Dendritic cell treated with granulocyte-macrophage colony-stimulating factor and Interleukin-4, amounts not matched to agents 40 ng/mL and 50 ng/mL, for 4 days (primary cell): ENCODE data around the gene SERPINA6.

Experiments
- H3K27ac Mint-ChIP-seq: one replicate; pipeline ENCODE4 v1.8.0; 2022; ENCODE audit warnings: mild to moderate bottlenecking, mixed read lengths
- H3K27me3 Mint-ChIP-seq: one replicate; pipeline ENCODE4 v1.8.0; 2022; ENCODE audit warnings: mild to moderate bottlenecking, mixed read lengths
- H3K36me3 Mint-ChIP-seq: one replicate; pipeline ENCODE4 v1.8.0; 2022; ENCODE audit warnings: low read depth, mixed read lengths
- H3K4me1 Mint-ChIP-seq: one replicate; pipeline ENCODE4 v1.8.0; 2022; ENCODE audit warnings: low read depth, mixed read lengths
- H3K4me3 Mint-ChIP-seq: one replicate; pipeline ENCODE4 v1.8.0; 2022; ENCODE audit warnings: mild to moderate bottlenecking, moderate library complexity, mixed read lengths
- H3K9me3 Mint-ChIP-seq: one replicate; pipeline ENCODE4 v1.8.0; 2022; ENCODE audit warnings: mixed read lengths
- intact Hi-C: fragments of 100-400 bp; cut with micrococcal nuclease; formaldehyde crosslinking; loops from one replicate; pipeline ENCODE4 v1.15.0; 2022

The SERPINA6 gene

DNA sequence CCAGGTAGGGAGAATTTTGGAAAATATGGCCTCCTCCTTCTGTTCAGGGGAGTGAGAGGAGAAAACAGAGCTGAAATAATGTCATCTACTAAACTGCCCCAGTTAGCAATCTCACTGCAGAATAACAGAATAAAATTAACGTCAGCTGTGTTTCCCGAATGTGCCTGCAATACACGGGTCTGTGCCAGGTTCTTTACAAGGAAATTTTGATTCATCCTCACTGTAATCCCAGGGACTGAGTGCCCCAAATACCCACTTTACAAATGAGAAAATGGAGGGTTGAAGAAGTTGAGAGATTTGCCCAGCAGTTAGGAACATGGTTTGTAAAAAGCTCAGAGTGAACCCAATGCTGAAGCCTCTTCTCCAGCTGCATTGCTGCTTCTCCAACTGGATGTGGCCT, 21.3 kb upstream of the SERPINA6 start:
- H3K9me3 Mint-ChIP-seq, result no peaks in the 10 kb centered on the region
- no peaks in the 10 kb centered on the region for H3K36me3 Mint-ChIP-seq
- H3K27ac Mint-ChIP-seq, result no peak overlapping the region
- intact Hi-C loops, result no loop called here
- H3K27me3 Mint-ChIP-seq, result peaks cover 12% of the 10 kb centered on the region
- peaks cover 40% of the 10 kb centered on the region for H3K4me1 Mint-ChIP-seq
- no peak overlapping the region for H3K4me3 Mint-ChIP-seq

DNA sequence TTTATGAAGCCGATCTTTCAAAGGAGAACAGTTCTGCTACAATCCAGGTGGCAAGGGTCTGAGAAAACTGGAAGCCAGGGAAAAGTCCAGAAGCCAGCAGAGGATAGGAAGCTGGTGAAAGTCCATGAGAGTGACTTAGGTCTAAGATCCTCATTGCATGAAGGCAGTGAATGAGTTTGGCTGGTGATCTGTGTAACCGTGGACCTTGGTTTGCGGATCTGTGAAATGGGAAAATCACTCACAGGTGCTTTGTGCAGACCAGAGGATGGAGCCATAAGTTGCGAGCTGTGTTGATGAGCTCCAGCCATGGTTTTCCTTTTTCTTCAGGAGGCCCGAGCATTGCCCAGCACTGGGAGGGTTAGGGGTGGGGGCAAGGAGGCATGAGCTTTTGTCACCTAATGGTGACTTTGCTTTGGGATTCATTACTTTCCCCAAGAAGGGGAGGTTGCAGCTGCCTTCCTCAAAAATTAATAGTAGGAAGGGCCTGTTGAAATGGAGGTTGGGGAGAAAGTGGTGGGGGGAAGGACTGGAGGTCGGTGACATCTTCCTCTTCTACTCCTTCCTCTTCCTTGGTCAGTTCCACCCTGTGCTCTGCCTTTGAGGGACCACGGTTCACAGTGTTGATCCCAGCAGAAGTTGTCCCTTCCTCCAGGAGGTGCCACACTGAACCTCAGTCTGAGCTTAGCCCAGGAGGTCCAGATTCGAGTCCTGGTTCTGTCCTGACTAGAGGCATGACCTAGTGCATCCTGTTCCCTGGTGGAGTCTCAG, 20.3 kb upstream of the SERPINA6 start:
- Mint-ChIP-seq H3K36me3 (no peaks in the 10 kb centered on the region), H3K9me3 (no peaks in the 10 kb centered on the region), H3K27ac (peak overlapping the region; percentile 19), H3K27me3 (peaks cover 11% of the 10 kb centered on the region), H3K4me1 (peaks cover 40% of the 10 kb centered on the region), H3K4me3 (no peak overlapping the region)
- intact Hi-C loops, result no loop called here

- Mint-ChIP-seq H3K4me1 (peaks cover 40% of the 10 kb centered on the region), H3K27me3 (peaks cover 11% of the 10 kb centered on the region), H3K36me3 (no peaks in the 10 kb centered on the region), H3K27ac (peak overlapping the region; percentile 75), H3K9me3 (no peaks in the 10 kb centered on the region), H3K4me3 (no peak overlapping the region)
- intact Hi-C loops, result no loop called here
These were observed 19.3 kb upstream of the SERPINA6 start for GRCh38 chr14:94342334-94342934.

DNA sequence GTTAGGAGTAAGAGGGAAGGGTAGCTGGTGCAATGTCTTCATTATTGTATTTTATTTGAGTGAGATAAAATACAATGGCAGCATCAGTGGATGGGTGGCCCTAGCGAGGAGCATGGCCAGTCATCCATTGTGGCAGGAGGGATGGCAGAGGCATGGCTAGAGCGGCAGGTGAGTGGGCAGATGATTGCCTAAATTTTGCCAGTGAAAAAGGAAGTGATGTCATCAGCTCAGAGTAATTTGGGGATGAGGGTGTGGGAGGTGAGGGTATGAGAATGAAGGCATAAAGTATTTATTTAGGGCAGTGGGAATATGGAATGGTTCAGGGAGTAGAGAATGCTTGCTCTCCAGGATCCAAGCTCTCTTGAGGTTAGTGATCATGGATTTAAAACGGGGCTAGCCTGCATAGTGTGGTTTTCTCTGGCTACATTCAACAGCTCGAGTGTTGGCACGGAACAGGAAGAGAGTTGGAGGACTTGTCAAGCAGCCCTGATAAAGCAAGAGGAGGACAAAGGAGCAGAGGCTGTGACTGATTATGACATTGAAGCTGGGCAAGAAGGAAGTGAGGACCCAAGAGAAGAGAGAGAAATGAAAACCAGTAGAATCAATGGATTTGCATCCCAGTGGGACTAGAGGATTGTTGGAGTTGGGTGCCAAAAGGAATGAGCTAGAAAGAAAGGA, 18.7 kb upstream of the SERPINA6 start:
- Mint-ChIP-seq H3K27ac (peak overlapping the region; percentile 75), H3K4me1 (peaks cover 40% of the 10 kb centered on the region), H3K36me3 (no peaks in the 10 kb centered on the region), H3K9me3 (no peaks in the 10 kb centered on the region), H3K27me3 (peaks cover 11% of the 10 kb centered on the region), H3K4me3 (no peak overlapping the region)
- intact Hi-C loops, result no loop called here

- intact Hi-C loops, result no loop called here
- no peak overlapping the region for H3K27ac Mint-ChIP-seq
- H3K27me3 Mint-ChIP-seq, result peaks cover 11% of the 10 kb centered on the region
- H3K9me3 Mint-ChIP-seq, result no peaks in the 10 kb centered on the region
- no peak overlapping the region for H3K4me3 Mint-ChIP-seq
- peaks cover 35% of the 10 kb centered on the region for H3K4me1 Mint-ChIP-seq
- H3K36me3 Mint-ChIP-seq, result no peaks in the 10 kb centered on the region
These were observed 17.4 kb upstream of the SERPINA6 start for GRCh38 chr14:94340533-94340932.

DNA sequence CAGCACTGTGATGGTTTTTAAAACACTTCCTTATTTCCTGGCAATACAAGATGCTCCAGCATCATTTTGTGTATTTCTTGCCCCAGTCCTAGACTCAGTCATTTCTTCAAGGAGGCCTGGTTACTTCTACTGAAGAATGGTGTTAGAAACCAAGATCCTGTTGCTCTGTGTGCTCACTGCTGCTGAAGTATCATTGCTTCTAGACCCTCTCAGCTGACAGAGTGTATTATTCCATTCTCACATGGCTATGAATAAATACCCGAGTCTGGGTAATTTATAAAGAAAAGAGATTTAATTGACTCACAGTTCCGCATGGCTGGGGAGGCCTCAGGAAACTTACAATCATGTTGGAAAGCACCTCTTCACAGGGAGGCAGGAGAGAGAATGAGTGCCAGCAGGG, 14.9 kb upstream of the SERPINA6 start:
- H3K27me3 Mint-ChIP-seq, result peaks cover 23% of the 10 kb centered on the region
- intact Hi-C loops, result no loop called here
- H3K4me1 Mint-ChIP-seq, result peaks cover 25% of the 10 kb centered on the region
- no peak overlapping the region for H3K27ac Mint-ChIP-seq
- H3K4me3 Mint-ChIP-seq, result no peak overlapping the region
- no peaks in the 10 kb centered on the region for H3K9me3 Mint-ChIP-seq
- no peaks in the 10 kb centered on the region for H3K36me3 Mint-ChIP-seq

DNA sequence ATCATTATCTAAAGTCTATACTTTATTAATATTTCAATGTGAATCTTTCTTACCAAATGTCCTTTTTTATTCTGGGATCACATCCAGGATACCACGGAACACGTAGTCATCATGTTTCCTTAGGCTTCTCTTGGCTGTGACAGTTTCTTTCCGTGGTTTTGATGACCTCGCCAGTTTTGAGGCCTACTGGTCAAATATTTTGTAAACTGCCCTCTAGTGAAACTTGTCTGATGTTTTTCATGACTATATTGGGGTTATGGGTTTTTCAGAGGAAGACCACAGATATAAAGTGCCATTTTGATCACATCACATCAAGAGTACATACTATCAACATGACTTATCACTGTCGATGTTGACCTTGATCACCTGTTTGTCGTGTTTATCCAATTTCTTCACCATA, 14.1 kb upstream of the SERPINA6 start:
- no peak overlapping the region for H3K27ac Mint-ChIP-seq
- intact Hi-C loops, result no loop called here
- H3K4me1 Mint-ChIP-seq, result peaks cover 18% of the 10 kb centered on the region
- H3K4me3 Mint-ChIP-seq, result no peak overlapping the region
- H3K36me3 Mint-ChIP-seq, result no peaks in the 10 kb centered on the region
- no peaks in the 10 kb centered on the region for H3K9me3 Mint-ChIP-seq
- peaks cover 25% of the 10 kb centered on the region for H3K27me3 Mint-ChIP-seq

- no peak overlapping the region for H3K27ac Mint-ChIP-seq
- H3K4me3 Mint-ChIP-seq, result no peak overlapping the region
- H3K4me1 Mint-ChIP-seq, result no peaks in the 10 kb centered on the region
- peaks cover 25% of the 10 kb centered on the region for H3K27me3 Mint-ChIP-seq
- H3K9me3 Mint-ChIP-seq, result no peaks in the 10 kb centered on the region
- intact Hi-C loops, result no loop called here
- H3K36me3 Mint-ChIP-seq, result no peaks in the 10 kb centered on the region
These were observed 11.7 kb upstream of the SERPINA6 start for GRCh38 chr14:94334872-94335271.

- no peak overlapping the region for H3K4me3 Mint-ChIP-seq
- no peaks in the 10 kb centered on the region for H3K9me3 Mint-ChIP-seq
- no peak overlapping the region for H3K27ac Mint-ChIP-seq
- no peaks in the 10 kb centered on the region for H3K36me3 Mint-ChIP-seq
- H3K4me1 Mint-ChIP-seq, result no peaks in the 10 kb centered on the region
- H3K27me3 Mint-ChIP-seq, result peaks cover 31% of the 10 kb centered on the region
- intact Hi-C loops, result no loop called here
These were observed 9.5 kb upstream of the SERPINA6 start for GRCh38 chr14:94332587-94332986.

GRCh38 chr14:94332063-94332583, 9.0 kb upstream of the SERPINA6 start:
- no peaks in the 10 kb centered on the region for H3K36me3 Mint-ChIP-seq
- peaks cover 32% of the 10 kb centered on the region for H3K27me3 Mint-ChIP-seq
- no peak overlapping the region for H3K27ac Mint-ChIP-seq
- no peaks in the 10 kb centered on the region for H3K4me1 Mint-ChIP-seq
- no peak overlapping the region for H3K4me3 Mint-ChIP-seq
- intact Hi-C loops, result no loop called here
- H3K9me3 Mint-ChIP-seq, result no peaks in the 10 kb centered on the region

- H3K4me3 Mint-ChIP-seq, result no peak overlapping the region
- H3K36me3 Mint-ChIP-seq, result no peaks in the 10 kb centered on the region
- H3K27ac Mint-ChIP-seq, result no peak overlapping the region
- H3K4me1 Mint-ChIP-seq, result no peaks in the 10 kb centered on the region
- H3K9me3 Mint-ChIP-seq, result no peaks in the 10 kb centered on the region
- peaks cover 32% of the 10 kb centered on the region for H3K27me3 Mint-ChIP-seq
- intact Hi-C loops, result no loop called here
These were observed 8.3 kb upstream of the SERPINA6 start for GRCh38 chr14:94331462-94331861.

GRCh38 chr14:94330857-94331256, 7.7 kb upstream of the SERPINA6 start:
- intact Hi-C loops, result no loop called here
- H3K27ac Mint-ChIP-seq, result no peak overlapping the region
- H3K36me3 Mint-ChIP-seq, result no peaks in the 10 kb centered on the region
- peaks cover 32% of the 10 kb centered on the region for H3K27me3 Mint-ChIP-seq
- H3K9me3 Mint-ChIP-seq, result no peaks in the 10 kb centered on the region
- H3K4me3 Mint-ChIP-seq, result no peak overlapping the region
- H3K4me1 Mint-ChIP-seq, result no peaks in the 10 kb centered on the region

- Mint-ChIP-seq H3K4me1 (no peaks in the 10 kb centered on the region), H3K36me3 (no peaks in the 10 kb centered on the region), H3K9me3 (no peaks in the 10 kb centered on the region), H3K27me3 (peaks cover 32% of the 10 kb centered on the region), H3K4me3 (no peak overlapping the region), H3K27ac (no peak overlapping the region)
- intact Hi-C loops, result no loop called here
These were observed 7.3 kb upstream of the SERPINA6 start for GRCh38 chr14:94330432-94330831.

- H3K4me1 Mint-ChIP-seq, result no peaks in the 10 kb centered on the region
- H3K27me3 Mint-ChIP-seq, result peaks cover 32% of the 10 kb centered on the region
- intact Hi-C loops, result no loop called here
- no peak overlapping the region for H3K4me3 Mint-ChIP-seq
- H3K9me3 Mint-ChIP-seq, result no peaks in the 10 kb centered on the region
- no peaks in the 10 kb centered on the region for H3K36me3 Mint-ChIP-seq
- H3K27ac Mint-ChIP-seq, result no peak overlapping the region
These were observed 6.7 kb upstream of the SERPINA6 start for GRCh38 chr14:94329857-94330256.
